Hepatocyte (in vitro differentiated cells): ENCODE measurements around the gene CCM2.

Source experiments
- CTCF ChIP-seq: fragments of 200-600 bp; sonication (generic); IDR thresholded peaks from 2 replicates; pipeline ENCODE4 v1.5.1; 2016; ENCODE audit warnings: antibody characterized with exemption, mild to moderate bottlenecking; ENCODE audit not compliant: poor library complexity
- EZH2 ChIP-seq: fragments of 200-600 bp; sonication (generic); IDR thresholded peaks from 2 replicates; pipeline ENCODE4 v1.6.1; 2016; ENCODE audit warnings: antibody characterized with exemption, mild to moderate bottlenecking, borderline replicate concordance
- EZH2phosphoT487 ChIP-seq: fragments of 200-600 bp; sonication (generic); IDR thresholded peaks from one replicate; pipeline ENCODE4 v1.6.1; 2018; ENCODE audit warnings: antibody characterized with exemption, mild to moderate bottlenecking, low read depth, moderate library complexity; ENCODE audit not compliant: unreplicated experiment, severe bottlenecking

GRCh38 chr7:44983742-44984477 lies 16.1 kb upstream of the CCM2 start:
- TF ChIP-seq CTCF (no peak), EZH2phosphoT487 (no peak), EZH2 (no peak)
